ENCODE data around the gene ARHGAP6.

- TF ChIP-seq POLR2A (IDR thresholded peaks at IDR 0.05) = no peak
- TF ChIP-seq CTCF (IDR thresholded peaks at IDR 0.05) = no peak
Measured at GRCh38 chrX:11329021-11329420, 336.7 kb downstream of the ARHGAP6 start.
